ENCODE measurements around the gene TRIM29. TPM values are rescaled to one million over a fixed set of nuclear protein-coding genes. Genes with fewer than 3 reads are reported as not detected.

TRIM29 gene
- total and polyA plus RNA-seq, 9 of the 15 experiments (the other 6 are each of a cell fraction or from before 2014, with no cell fraction given) = 0.08 to 1.4 (median 0.42) TPM; not detected in 2

GRCh38 chr11:120170741-120171261, 32.9 kb upstream of the TRIM29 start:
- FAIRE-seq = no peak
- H3K36me3 ChIP-seq (ENCODE audit: control insufficient read depth, insufficient read depth, low read length) = no peaks in the 10 kb centered on the region
- intact Hi-C loops (cut with micrococcal nuclease) = no loop called here
- H3K79me2 ChIP-seq (ENCODE audit: control insufficient read depth, insufficient read depth, low read length) = no peaks in the 10 kb centered on the region
- peaks cover 9% of the 10 kb centered on the region for H4K20me1 ChIP-seq (replicated peaks; ENCODE audit: control insufficient read depth, insufficient read depth, low read length)
- H3K27ac ChIP-seq (ENCODE audit: extremely low read depth, low read depth, low read length) = no peak overlapping the region
- peak in 1 of 4 experiments; percentile 4 for DNase-seq (ENCODE audit: extremely low read depth in 1 of 4, low spot score in 3 of 4)
- H3K9ac ChIP-seq (ENCODE audit: insufficient read depth in 1 of 2, low read depth in 2 of 2, low read length in 2 of 2) = no peak overlapping the region
- no peak overlapping the region for H2AFZ ChIP-seq (ENCODE audit: low read depth, low read length)
- 4% methylated on average over 12 of the region's 12 CpGs for WGBS (ENCODE audit: insufficient coverage, low coverage, missing lambda C conversion rate)
- no peak overlapping the region for H3K4me3 ChIP-seq
- TF ChIP-seq NFRKB (IDR thresholded peaks at IDR 0.05; ENCODE audit: low read depth) (no peak), POLR2G (IDR thresholded peaks at IDR 0.05; ENCODE audit: low read depth, low read length) (no peak), PHB2 (IDR thresholded peaks at IDR 0.05; ENCODE audit: low read depth) (no peak), KDM2B (CRISPR knock-in tag; IDR thresholded peaks at IDR 0.05) (no peak), RREB1 (CRISPR knock-in tag; IDR thresholded peaks at IDR 0.05) (no peak), BRF1 (IDR thresholded peaks at IDR 0.05; ENCODE audit: borderline replicate concordance, extremely low read depth, insufficient read length) (no peak), HDAC6 (IDR thresholded peaks at IDR 0.05; ENCODE audit: low read depth, low read length) (no peak), ZBTB9 (CRISPR knock-in tag; IDR thresholded peaks at IDR 0.05) (no peak), ZNF584 (CRISPR knock-in tag; IDR thresholded peaks at IDR 0.05; ENCODE audit: low read depth) (no peak), SIN3A (IDR thresholded peaks at IDR 0.05; ENCODE audit: borderline replicate concordance in 2 of 2, control insufficient read depth in 1 of 2, low read depth in 2 of 2, low read length in 2 of 2) (no peak), STAT5A (IDR thresholded peaks at IDR 0.05; ENCODE audit: borderline replicate concordance, low read length) (no peak)
- no TSS peak for BruUV-seq (replicated peaks)
- H3K27me3 ChIP-seq (ENCODE audit: control insufficient read depth in 2 of 2, insufficient read depth in 2 of 2, low read length in 2 of 2) = peaks cover 28 to 73% of the 10 kb centered on the region in 2 experiments; a peak in 4 of 5 replicates
- peaks cover 0 to 18% of the 10 kb centered on the region in 2 experiments; a peak in 2 of 5 replicates for H3K4me1 ChIP-seq (replicated peaks in 1 of 2; ENCODE audit: control insufficient read depth in 2 of 2, insufficient read depth in 2 of 2, low read length in 2 of 2)
- no peak overlapping the region for H3K4me2 ChIP-seq (ENCODE audit: insufficient read depth, low read length)
- CTCF ChIA-PET (ENCODE audit: low intra/inter-chr PET ratio) = interaction anchor here (2.6 kb wide), 1 partner anchor 132 kb away, joined by 11 read pairs; no protein-coding TSS in a partner anchor
- no peaks in the 10 kb centered on the region for H3K9me3 ChIP-seq (replicated peaks; ENCODE audit: control insufficient read depth, insufficient read depth, low read depth, low read length)
- POLR2A ChIA-PET = interaction anchor here (0.8 kb wide), 1 partner anchor 69 kb away, joined by 3 read pairs; no protein-coding TSS in a partner anchor
- in situ Hi-C loops (cut with MboI) = loop anchor here (5.0 kb wide), 2 partner anchors 56 to 132 kb away; no protein-coding TSS in a partner anchor
- no peak; the same call in 2 of the 3 replicates for ATAC-seq
- no peaks in the 10 kb centered on the region for H3K9me1 ChIP-seq (ENCODE audit: control insufficient read depth, insufficient read depth, low read length)
